Ectodermal cell (in vitro differentiated cells): ENCODE data around the gene SMIM10L2A.
"Not testable (repeated sequence)": the region's sequence is repeated elsewhere in the genome, so short reads cannot be mapped to it uniquely, and the experiment has no call there.

Experiments used
- H3K27ac ChIP-seq: 2 replicates; pipeline ENCODE4 v1.7.0; 2013; ENCODE audit warnings: mild to moderate bottlenecking, low read depth, low read length; ENCODE audit not compliant: insufficient read depth, poor library complexity, severe bottlenecking
- H3K27me3 ChIP-seq: 2 replicates; pipeline ENCODE4 v1.7.0; 2013; ENCODE audit warnings: mild to moderate bottlenecking, low read length; ENCODE audit not compliant: insufficient read depth, control insufficient read depth, poor library complexity, severe bottlenecking
- H3K36me3 ChIP-seq: one replicate; pipeline ENCODE4 v1.7.0; 2013; ENCODE audit warnings: low read length; ENCODE audit not compliant: control insufficient read depth, insufficient read depth
- H3K4me1 ChIP-seq: one replicate; pipeline ENCODE4 v1.7.0; 2013; ENCODE audit warnings: low read length; ENCODE audit not compliant: control insufficient read depth, insufficient read depth
- H3K4me3 ChIP-seq: 2 replicates; pipeline ENCODE4 v1.7.0; 2013; ENCODE audit warnings: low read depth, low read length, control low read depth; ENCODE audit not compliant: insufficient read depth
- H3K9me3 ChIP-seq: 2 replicates; pipeline ENCODE4 v1.7.0; 2013; ENCODE audit warnings: mild to moderate bottlenecking, low read length, moderate library complexity; ENCODE audit not compliant: control insufficient read depth
- WGBS, 2 experiments: methylation state at CpG; one replicate each; pipeline ENCODE4 v1.1.7; 2013; ENCODE audit warnings: missing lambda C conversion rate in 2 of 2; 5-methylcytosine and 5-hydroxymethylcytosine counted together

Gene SMIM10L2A

GRCh38 chrX:135449637-135450550 lies 28.1 kb downstream of the SMIM10L2A start:
- Histone ChIP-seq H3K27ac (no peak overlapping the region), H3K4me3 (no peak overlapping the region), H3K36me3 (no peaks in the 10 kb centered on the region), H3K4me1 (no peaks in the 10 kb centered on the region), H3K27me3 (no peaks in the 10 kb centered on the region), H3K9me3 (no peaks in the 10 kb centered on the region)
- WGBS, 2 experiments, result 91 to 92% methylated on average over 7 of the region's 8 CpGs

GRCh38 chrX:135453381-135453780 lies 31.6 kb downstream of the SMIM10L2A start:
- no peak overlapping the region for H3K4me3 ChIP-seq
- no peaks in the 10 kb centered on the region for H3K9me3 ChIP-seq
- WGBS, 2 experiments, result 86 to 89% methylated on average over 3 of the region's 3 CpGs
- H3K4me1 ChIP-seq, result no peaks in the 10 kb centered on the region
- H3K27me3 ChIP-seq, result no peaks in the 10 kb centered on the region
- no peak overlapping the region for H3K27ac ChIP-seq
- no peaks in the 10 kb centered on the region for H3K36me3 ChIP-seq

GRCh38 chrX:135454816-135455215 lies 33.1 kb downstream of the SMIM10L2A start:
- Histone ChIP-seq H3K36me3 (no peaks in the 10 kb centered on the region), H3K4me1 (no peaks in the 10 kb centered on the region), H3K27me3 (no peaks in the 10 kb centered on the region), H3K4me3 (no peak overlapping the region), H3K9me3 (no peaks in the 10 kb centered on the region), H3K27ac (no peak overlapping the region)
- WGBS, 2 experiments, result 70 to 79% methylated on average over 3 to 4 of the region's 4 CpGs

- H3K27me3 ChIP-seq, H3K4me3 ChIP-seq, H3K27ac ChIP-seq, H3K9me3 ChIP-seq, H3K4me1 ChIP-seq, H3K36me3 ChIP-seq: not testable (repeated sequence)
- WGBS, 2 experiments, result 0 to 21% methylated on average over 1 of the region's 2 CpGs
These were observed 40.0 kb downstream of the SMIM10L2A start for GRCh38 chrX:135461756-135462155.

- no peaks in the 10 kb centered on the region for H3K4me1 ChIP-seq
- no peaks in the 10 kb centered on the region for H3K36me3 ChIP-seq
- H3K4me3 ChIP-seq, result no peak overlapping the region
- WGBS, 2 experiments, result 96 to 98% methylated on average over 2 of the region's 2 CpGs
- no peaks in the 10 kb centered on the region for H3K27me3 ChIP-seq
- H3K27ac ChIP-seq, result no peak overlapping the region
- H3K9me3 ChIP-seq, result no peaks in the 10 kb centered on the region
These were observed 42.2 kb downstream of the SMIM10L2A start for GRCh38 chrX:135463937-135464336.

- Histone ChIP-seq H3K9me3 (no peaks in the 10 kb centered on the region), H3K27me3 (no peaks in the 10 kb centered on the region), H3K4me1 (no peaks in the 10 kb centered on the region), H3K27ac (no peak overlapping the region), H3K36me3 (no peaks in the 10 kb centered on the region), H3K4me3 (no peak overlapping the region)
- 92 to 98% methylated on average over 1 to 3 of the region's 3 CpGs for WGBS, 2 experiments
These were observed 54.6 kb downstream of the SMIM10L2A start for GRCh38 chrX:135476378-135476777.

GRCh38 chrX:135477576-135477975 lies 55.8 kb downstream of the SMIM10L2A start:
- no peaks in the 10 kb centered on the region for H3K9me3 ChIP-seq
- H3K27ac ChIP-seq, result no peak overlapping the region
- 22 to 35% methylated on average over 3 of the region's 3 CpGs for WGBS, 2 experiments

More at GRCh38 chrX:135477576-135477975, 55.8 kb downstream of the SMIM10L2A start:
- Histone ChIP-seq H3K36me3 (no peaks in the 10 kb centered on the region), H3K4me3 (no peak overlapping the region), H3K4me1 (no peaks in the 10 kb centered on the region), H3K27me3 (no peaks in the 10 kb centered on the region)
